Vagina (tissue), 2 donors: ENCODE data around the gene RNF11.

Source experiments
- CTCF ChIP-seq, 3 experiments: fragments of 450-650 bp in 2 of 3; fragments of 200-600 bp in 1 of 3; sonication (generic) in 1 of 3; IDR thresholded peaks; one replicate each; pipeline ENCODE4 v1.5.1; 2017 to 2019; ENCODE audit warnings: antibody characterized with exemption in 3 of 3, mild to moderate bottlenecking in 2 of 3, moderate library complexity in 2 of 3
- POLR2AphosphoS5 ChIP-seq, 2 donors: sonication (generic); formaldehyde crosslinking; IDR thresholded peaks; one replicate each; pipeline ENCODE4 v1.9.0; 2017; ENCODE audit warnings: antibody characterized with exemption in 2 of 2, mild to moderate bottlenecking in 2 of 2, low read depth in 1 of 2; ENCODE audit not compliant: insufficient read depth in 1 of 2

- TF ChIP-seq CTCF (IDR thresholded peaks at IDR 0.05) (no peak), POLR2AphosphoS5 (IDR thresholded peaks at IDR 0.05; ENCODE audit: insufficient read depth in 1 of 2, low read depth in 1 of 2) (peak in 1 of 2 donors; percentile 22)
Measured at GRCh38 chr1:51264451-51264850, 28.4 kb downstream of the RNF11 start.
